SH-SY5Y (cell line): Measurements from ENCODE around the gene OR10H3.

Experiments used
- GATA2 ChIP-seq: IDR thresholded peaks from 2 replicates; pipeline ENCODE4 v1.6.1; 2011; ENCODE audit warnings: mild to moderate bottlenecking, low read depth, low read length
- GATA3 ChIP-seq: IDR thresholded peaks from 2 replicates; pipeline ENCODE4 v1.6.1; 2011; ENCODE audit warnings: low read depth, mild to moderate bottlenecking, low read length, moderate library complexity

DNA sequence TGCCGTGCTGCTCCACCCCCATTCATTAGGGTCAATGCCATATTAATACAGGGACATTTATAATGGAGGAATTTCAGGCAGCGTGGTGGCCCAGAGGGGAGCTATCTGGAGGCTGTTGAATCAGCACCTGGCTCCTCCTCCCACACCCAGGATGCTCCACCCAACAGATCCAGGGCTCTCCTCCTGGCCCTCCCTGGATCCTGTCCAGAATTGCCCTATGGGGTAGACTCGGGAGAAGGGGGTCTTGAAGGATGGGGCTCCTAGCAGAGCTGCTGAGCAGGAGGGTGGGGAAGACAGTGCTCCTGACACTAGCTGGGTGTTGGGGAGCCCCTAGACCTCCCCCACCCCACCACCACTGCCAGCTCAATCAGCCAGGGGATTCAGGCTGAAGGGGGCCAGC is 44.4 kb downstream of the OR10H3 start:
- TF ChIP-seq GATA3, result no peak
- no peak for TF ChIP-seq GATA2
